KOPT-K1 (cell line): ENCODE data around the gene SMARCB1.
A peak's percentile ranks its signal among the peaks of the same experiment; 100 is the strongest.

ENCODE experiments used
- H3K27ac ChIP-seq: fragments of 200-600 bp; sonication (generic); 2 replicates; pipeline ENCODE4 v1.5.1; 2016; ENCODE audit warnings: antibody characterized with exemption, mild to moderate bottlenecking, low read depth, low read length; ENCODE audit not compliant: poor library complexity, severe bottlenecking
- H3K36me3 ChIP-seq: fragments of 200-600 bp; sonication (generic); 2 replicates; pipeline ENCODE4 v1.5.1; 2017; ENCODE audit warnings: antibody characterized with exemption, mild to moderate bottlenecking, low read length, moderate library complexity; ENCODE audit not compliant: insufficient read depth
- H3K9me3 ChIP-seq: fragments of 200-600 bp; sonication (generic); 2 replicates; pipeline ENCODE4 v1.5.1; 2017; ENCODE audit warnings: antibody characterized with exemption, low read length, mild to moderate bottlenecking; ENCODE audit not compliant: insufficient read depth, poor library complexity, severe bottlenecking

The SMARCB1 gene

DNA sequence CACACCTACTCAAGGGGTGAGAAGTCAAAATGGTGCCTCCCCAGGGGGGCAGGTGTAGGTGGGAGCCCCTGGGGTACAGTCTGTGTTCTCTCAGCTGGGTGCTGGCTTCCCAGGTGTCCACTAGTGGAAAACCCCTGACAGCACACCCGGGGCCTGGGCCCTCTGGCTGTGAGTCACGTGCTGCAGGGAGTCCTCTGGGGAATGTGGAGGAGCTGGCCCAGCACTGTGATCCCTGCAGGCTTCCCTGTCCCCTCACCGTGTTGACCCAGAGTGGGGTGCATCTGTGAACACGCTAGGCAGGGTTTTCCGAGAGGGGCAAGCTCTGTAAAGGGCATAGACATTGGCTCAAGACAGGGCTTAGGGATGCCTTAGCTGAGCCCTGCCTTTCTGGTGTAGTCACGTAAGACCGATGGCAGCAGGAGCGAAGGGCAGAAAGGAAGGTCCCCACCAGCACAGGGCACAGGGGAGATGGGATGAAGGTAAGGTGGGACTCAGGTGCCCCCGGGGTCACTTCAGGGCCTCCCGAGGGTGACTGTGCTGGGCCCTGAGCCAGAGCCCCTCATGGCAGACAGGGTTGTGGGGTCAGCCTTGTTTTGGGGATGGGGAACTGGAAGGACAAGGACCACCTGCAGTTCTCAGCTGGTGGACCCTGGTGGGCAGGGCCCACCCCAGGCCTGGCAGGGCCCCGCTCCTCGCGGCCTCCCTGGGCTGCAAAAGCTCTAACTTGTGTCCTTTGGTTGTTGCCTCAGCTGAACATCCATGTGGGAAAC lies 37.9 kb downstream of the SMARCB1 start:
- H3K36me3 ChIP-seq: peaks cover 100% of the 10 kb centered on the region
- H3K27ac ChIP-seq: no peak overlapping the region
- no peaks in the 10 kb centered on the region for H3K9me3 ChIP-seq

DNA sequence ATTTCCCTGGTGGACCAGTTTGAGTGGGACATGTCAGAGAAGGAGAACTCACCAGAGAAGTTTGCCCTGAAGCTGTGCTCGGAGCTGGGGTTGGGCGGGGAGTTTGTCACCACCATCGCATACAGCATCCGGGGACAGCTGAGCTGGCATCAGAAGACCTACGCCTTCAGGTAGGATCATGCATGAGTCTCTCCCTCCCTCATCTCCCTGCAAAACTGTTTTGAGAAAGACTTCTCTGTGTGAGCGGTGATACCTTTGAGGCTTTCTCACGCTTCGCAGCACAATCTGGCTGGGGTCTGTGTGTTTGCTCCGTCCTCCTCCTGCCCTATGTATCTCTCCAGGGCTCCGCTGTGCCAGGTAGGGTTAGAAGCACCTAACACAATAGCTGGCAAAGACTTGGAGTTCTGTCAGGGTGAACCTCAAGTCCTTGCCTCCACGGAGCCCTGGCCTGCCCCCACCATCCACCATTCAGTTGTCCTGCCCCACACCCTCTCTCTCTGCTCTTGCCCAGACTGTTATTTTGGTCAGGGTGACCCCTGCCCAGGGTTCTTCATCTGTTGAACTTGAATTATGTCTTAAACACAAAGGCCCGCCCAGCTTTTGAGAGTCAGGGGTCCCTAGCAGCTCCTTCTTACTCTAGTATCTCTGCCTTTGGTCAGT lies 38.6 kb downstream of the SMARCB1 start:
- Histone ChIP-seq H3K36me3 (peaks cover 100% of the 10 kb centered on the region), H3K9me3 (no peaks in the 10 kb centered on the region), H3K27ac (peak overlapping the region; percentile 45)

DNA sequence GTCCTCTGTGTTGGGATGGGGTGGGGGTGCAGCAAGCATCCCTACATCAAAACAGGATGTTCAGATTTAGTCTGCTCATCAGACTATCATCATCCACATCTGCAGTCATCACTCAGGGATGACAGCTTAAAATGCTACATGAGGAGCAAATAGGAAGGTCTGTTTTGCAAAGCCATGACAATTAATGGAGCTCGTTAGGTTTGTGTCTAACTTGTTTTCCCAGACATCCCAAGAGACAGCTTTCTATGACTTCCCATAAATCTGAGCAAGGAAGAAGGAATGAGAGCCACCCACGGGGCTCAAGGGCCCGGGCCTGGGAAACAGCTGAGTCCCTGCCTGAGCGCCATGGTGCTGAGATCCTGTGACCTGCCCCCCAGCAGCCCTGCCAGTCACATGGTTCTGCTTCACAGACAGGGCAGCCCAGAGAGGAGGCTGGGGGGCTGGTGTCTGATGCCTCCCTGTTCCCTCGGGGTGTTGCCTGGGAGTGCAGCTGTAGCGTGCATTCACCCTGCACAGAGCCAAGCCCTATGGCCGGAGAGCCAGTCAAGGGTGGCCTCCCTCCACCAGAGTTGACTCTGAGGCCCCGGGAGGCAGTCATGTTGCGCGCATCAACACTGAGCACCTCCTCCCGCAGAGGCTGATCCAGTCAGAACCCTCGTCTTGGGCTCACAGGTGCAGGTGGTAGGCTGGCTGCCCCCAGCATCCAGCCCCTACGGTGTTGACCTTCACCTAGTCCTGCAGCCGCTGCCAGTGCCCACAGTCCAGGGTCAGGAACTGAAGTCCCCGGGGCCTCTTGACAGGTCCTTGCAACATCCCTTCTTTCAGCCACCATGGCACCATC lies 40.0 kb downstream of the SMARCB1 start:
- H3K27ac ChIP-seq: no peak overlapping the region
- no peaks in the 10 kb centered on the region for H3K9me3 ChIP-seq
- peaks cover 100% of the 10 kb centered on the region for H3K36me3 ChIP-seq

DNA sequence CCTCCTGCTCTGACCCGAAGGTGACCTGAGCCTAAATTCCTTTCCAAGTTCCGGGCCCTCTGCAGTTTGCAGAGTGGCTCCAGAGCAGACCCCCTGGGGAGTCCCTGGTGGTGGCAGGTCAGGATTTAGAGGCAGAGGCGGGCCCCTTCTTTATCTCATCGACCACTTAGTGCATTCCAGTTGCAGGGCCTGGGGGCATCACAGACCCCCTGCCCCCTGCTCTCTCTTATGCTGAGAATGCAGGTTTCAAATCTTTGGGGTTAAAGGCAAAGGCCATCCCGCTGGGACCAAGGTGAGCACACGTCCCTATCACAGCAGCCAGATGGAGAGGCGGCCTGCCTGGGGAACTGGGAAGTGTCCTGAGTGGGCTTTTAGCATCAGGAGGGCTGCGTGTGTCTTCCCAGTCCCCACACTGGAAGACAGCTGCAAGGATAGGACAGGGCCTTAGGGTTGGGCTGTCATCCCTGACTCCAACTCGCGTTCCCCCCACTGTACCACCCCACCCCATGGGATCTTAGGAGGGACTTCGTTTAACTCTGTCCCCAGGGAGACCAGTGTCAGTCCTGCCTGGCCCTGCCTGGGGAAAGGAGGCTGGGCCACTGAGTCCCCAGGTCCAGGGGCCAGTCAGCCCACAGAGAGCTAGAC lies 40.7 kb downstream of the SMARCB1 start:
- Histone ChIP-seq H3K9me3 (no peaks in the 10 kb centered on the region), H3K27ac (no peak overlapping the region), H3K36me3 (peaks cover 100% of the 10 kb centered on the region)

DNA sequence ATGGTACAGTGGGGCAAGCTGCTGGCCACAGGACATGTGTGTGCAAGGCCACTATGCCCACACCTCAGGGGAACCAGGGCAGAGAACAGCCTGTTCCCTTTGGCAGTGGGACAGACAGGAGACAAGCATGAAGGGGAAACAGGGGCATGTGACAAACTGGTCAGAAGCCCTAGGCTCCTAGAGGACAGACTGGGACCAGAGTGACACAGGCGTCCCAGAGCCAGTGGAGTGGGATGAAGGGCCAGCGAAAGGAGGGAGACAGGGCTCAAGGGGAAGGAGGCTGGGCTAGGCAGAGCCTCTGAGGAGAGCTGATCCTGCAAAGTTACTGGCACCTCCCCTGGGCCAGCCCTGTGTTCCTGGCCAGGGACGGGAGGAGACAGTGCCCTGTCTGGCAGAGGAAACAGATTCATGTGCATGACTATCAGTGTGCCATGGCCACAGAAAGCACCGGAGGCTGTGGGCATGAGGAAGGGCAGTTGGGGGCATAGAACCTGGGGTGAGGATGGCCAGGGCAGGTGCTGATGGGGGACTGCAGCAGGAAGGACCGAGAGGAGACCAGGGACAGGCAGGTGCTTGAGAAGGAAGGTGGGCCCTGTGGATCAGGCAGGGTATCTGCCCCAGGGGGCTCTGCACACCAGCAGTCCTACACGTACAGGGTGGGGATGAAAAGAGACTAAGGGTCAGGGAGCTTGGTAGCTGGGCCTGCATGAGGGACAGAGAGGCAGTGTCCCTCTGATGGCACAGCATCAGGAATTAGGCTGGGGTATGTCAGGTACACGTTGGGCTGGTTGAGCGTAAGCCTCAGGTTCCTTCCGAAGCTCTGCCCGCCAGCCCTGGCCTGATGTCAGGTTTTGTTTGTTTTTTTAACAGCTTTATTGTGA lies 42.3 kb downstream of the SMARCB1 start:
- no peak overlapping the region for H3K27ac ChIP-seq
- H3K9me3 ChIP-seq: no peaks in the 10 kb centered on the region
- peaks cover 100% of the 10 kb centered on the region for H3K36me3 ChIP-seq

DNA sequence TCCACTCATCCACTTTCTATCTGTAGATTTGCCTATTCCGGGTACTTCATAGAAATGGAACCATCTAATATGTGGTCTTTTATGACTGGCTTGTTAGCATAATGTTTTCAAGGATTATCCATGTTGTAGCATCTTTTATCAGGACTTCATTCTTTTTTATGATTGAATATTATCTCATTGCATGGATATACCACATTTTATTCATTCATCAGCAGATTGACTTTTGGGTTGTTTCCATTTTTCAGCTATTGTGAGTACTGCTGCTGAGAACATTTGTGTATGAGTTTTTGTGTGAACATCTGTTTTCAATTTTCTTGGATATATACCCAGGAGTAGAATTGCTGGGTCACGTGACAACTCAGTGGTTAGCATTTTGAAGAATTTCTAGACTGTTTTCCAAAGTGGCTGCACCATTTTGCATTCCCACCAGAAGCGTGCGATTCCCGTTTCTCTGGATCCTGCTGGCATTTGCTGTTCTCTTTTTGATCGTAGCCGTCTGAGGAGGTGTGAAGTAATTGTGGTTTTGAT lies 43.1 kb downstream of the SMARCB1 start:
- Histone ChIP-seq H3K9me3 (no peaks in the 10 kb centered on the region), H3K36me3 (peaks cover 98% of the 10 kb centered on the region), H3K27ac (no peak overlapping the region)

DNA sequence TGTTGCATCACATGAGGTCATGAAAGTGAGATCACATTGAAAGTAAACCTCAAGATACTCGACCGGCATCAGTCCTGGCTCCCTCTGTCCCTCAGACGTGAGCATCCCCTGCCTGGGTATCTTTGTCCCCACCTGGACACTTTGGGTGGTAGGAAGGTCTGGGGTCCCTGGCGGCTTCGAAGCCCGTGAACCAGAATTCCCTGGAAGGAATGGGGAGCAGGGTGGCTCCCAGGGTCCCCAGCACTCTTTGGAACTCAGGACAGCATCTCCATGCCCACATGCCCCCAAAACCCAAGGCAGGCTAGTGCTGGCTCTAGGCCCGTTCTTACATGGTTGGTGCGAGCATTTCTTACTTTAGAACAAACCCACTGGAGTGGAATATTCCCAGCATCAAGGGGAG lies 44.5 kb downstream of the SMARCB1 start:
- H3K9me3 ChIP-seq: no peaks in the 10 kb centered on the region
- no peak overlapping the region for H3K27ac ChIP-seq
- H3K36me3 ChIP-seq: peaks cover 98% of the 10 kb centered on the region

DNA sequence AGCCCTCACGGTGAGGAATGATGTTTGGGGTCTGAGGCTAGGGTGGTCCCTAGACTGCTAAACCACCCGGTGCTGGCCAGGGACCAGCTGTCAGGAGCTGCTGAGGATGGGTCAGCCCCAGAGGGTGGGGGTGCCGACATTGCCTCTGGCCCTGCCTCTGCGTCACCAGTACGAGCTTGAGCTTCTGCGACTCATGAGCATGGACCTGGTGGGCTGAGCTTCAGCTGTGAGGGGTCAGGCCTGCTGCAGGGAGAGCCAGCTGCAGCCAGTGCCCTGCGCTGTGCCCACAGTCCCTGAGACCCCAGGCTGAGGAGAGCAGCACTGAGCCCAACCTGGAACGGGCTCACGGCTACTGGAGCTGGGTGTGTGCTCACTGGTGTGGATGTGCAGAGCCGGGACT lies 45.0 kb downstream of the SMARCB1 start:
- H3K27ac ChIP-seq: no peak overlapping the region
- H3K9me3 ChIP-seq: no peaks in the 10 kb centered on the region
- H3K36me3 ChIP-seq: peaks cover 98% of the 10 kb centered on the region

DNA sequence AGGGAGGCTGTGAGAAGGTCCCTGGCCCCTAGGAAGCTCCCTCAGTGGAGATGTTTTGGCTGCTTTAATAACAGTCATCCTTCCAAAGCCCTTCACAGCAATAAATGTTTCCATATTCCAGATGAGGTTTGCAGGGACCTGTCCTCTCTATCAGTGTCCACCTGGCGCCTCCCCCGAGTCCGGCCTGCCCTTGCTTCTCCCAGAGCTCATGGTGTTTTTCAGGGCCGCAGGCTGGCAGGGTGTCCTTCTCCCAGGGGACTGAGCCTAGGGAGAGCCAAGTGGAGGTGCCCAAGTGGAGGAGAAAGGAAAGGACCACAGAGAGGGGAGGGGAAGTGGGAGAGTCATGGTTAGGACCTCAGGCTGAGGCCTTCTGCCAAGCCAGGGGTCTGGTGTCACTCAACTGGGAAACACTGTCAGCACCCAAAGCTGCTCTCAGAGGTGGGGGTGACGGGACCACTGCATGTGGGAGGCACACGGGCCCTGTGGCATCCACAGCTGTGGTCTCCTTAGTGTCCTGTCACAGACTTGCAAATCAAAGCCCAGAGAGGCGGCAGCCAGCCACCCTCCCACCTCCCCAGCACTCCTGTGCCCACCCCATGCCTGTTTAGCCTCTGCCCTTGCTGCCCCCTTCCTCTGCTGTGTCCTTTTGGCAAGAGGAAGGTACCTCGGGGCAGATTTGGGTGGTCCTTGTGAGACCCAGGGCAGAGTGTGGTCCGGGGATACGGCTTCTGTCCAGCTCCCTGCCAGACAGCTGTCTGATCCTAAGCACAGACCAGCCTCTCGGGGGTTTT lies 45.7 kb downstream of the SMARCB1 start:
- H3K9me3 ChIP-seq: no peaks in the 10 kb centered on the region
- H3K27ac ChIP-seq: no peak overlapping the region
- H3K36me3 ChIP-seq: peaks cover 94% of the 10 kb centered on the region

DNA sequence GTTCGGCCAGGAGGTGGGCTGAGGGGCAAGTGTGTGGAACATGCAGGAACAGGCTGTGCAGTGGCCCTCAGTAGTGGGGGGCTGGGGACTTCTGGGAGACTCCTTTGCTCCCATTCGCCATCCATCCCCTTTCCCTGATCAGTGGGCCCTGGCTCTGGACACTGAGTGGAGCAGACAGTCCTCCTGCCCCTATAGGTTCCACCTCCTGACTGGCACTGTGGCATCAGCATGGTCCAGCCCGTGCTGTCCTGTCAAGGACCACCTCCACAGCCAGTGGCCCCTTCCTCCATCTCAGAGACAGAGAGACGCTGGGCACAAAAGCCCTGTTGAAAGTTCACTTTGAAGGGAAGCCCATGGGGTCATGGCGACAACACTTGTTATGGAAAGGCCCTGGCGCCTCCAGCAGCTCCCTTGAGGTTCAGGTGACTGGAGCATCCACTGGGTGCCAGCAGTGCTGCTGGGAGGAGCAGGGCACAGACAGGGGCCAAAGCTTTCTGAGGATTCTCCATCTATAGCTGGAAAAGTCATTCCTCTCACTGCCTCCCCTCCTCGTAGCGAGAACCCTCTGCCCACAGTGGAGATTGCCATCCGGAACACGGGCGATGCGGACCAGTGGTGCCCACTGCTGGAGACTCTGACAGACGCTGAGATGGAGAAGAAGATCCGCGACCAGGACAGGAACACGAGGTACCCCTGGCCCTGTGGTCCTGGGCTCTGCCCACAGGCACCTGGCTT lies 46.4 kb downstream of the SMARCB1 start:
- H3K36me3 ChIP-seq: peaks cover 86% of the 10 kb centered on the region
- H3K27ac ChIP-seq: no peak overlapping the region
- no peaks in the 10 kb centered on the region for H3K9me3 ChIP-seq

DNA sequence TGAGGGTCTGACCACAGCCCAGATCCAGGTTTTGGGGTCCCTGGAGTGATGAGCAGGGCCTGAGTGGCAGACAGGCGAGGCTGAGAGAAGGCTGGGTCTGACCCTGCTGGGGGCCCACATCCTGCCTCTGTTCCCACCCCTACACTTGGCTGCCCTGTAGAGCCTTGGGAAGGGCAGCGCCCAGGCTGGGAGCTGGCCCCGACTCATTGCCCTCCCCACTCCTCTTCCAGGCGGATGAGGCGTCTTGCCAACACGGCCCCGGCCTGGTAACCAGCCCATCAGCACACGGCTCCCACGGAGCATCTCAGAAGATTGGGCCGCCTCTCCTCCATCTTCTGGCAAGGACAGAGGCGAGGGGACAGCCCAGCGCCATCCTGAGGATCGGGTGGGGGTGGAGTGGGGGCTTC lies 47.1 kb downstream of the SMARCB1 start:
- Histone ChIP-seq H3K27ac (no peak overlapping the region), H3K9me3 (no peaks in the 10 kb centered on the region), H3K36me3 (peaks cover 79% of the 10 kb centered on the region)

DNA sequence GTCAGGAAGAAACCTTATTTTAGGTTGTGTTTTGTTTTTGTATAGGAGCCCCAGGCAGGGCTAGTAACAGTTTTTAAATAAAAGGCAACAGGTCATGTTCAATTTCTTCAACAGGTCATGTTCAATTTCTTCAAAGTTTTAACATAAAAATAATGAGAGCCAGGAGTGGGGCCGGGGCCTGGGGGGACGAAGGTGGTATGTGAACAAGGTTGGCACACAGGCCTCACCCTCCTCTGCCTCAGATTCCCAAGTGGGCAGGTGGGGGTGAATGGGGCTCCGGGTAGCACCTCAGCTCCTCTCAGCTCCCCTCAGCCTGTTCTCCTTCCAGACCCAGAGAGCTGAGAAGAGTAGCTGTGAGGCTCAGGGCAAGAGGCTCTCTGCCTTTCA lies 47.6 kb downstream of the SMARCB1 start:
- peaks cover 74% of the 10 kb centered on the region for H3K36me3 ChIP-seq
- H3K27ac ChIP-seq: no peak overlapping the region
- no peaks in the 10 kb centered on the region for H3K9me3 ChIP-seq
